ENCODE results near the gene KCNG2. TPM values are rescaled to one million over a fixed set of nuclear protein-coding genes. Genes with fewer than 3 reads are reported as not detected.
"Not testable (repeated sequence)": the region's sequence is repeated elsewhere in the genome, so short reads cannot be mapped to it uniquely, and the experiment has no call there.

KCNG2 gene
- polyA plus RNA-seq, 1 experiment: 0.38 TPM

- H3K27me3 ChIP-seq (ENCODE audit: control insufficient read depth, insufficient read depth, low read length): peaks cover 16% of the 10 kb centered on the region
- H3K27ac ChIP-seq (ENCODE audit: low read depth, low read length): no peak overlapping the region
- ChIA-PET CTCF (no interaction called here), POLR2A (no interaction called here)
- no peak overlapping the region for H3K4me3 ChIP-seq (ENCODE audit: low read depth, low read length)
- peaks cover 17% of the 10 kb centered on the region for H3K9me3 ChIP-seq (ENCODE audit: control insufficient read depth, insufficient read depth, low read length)
- TF ChIP-seq, protein P1, sequence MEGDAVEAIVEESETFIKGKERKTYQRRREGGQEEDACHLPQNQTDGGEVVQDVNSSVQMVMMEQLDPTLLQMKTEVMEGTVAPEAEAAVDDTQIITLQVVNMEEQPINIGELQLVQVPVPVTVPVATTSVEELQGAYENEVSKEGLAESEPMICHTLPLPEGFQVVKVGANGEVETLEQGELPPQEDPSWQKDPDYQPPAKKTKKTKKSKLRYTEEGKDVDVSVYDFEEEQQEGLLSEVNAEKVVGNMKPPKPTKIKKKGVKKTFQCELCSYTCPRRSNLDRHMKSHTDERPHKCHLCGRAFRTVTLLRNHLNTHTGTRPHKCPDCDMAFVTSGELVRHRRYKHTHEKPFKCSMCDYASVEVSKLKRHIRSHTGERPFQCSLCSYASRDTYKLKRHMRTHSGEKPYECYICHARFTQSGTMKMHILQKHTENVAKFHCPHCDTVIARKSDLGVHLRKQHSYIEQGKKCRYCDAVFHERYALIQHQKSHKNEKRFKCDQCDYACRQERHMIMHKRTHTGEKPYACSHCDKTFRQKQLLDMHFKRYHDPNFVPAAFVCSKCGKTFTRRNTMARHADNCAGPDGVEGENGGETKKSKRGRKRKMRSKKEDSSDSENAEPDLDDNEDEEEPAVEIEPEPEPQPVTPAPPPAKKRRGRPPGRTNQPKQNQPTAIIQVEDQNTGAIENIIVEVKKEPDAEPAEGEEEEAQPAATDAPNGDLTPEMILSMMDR (IDR thresholded peaks at IDR 0.05; ENCODE audit: low read depth, low read length): no peak
- DNase-seq (ENCODE audit: low read depth, low spot score): no peak
Measured at GRCh38 chr18:79859314-79859713, 61.6 kb downstream of the KCNG2 start.

- TF ChIP-seq, protein P1 (IDR thresholded peaks at IDR 0.05; ENCODE audit: low read depth, low read length): no peak
- Histone ChIP-seq H3K27me3 (ENCODE audit: control insufficient read depth, insufficient read depth, low read length) (peaks cover 14% of the 10 kb centered on the region), H3K27ac (ENCODE audit: low read depth, low read length) (no peak overlapping the region), H3K4me3 (ENCODE audit: low read depth, low read length) (no peak overlapping the region), H3K9me3 (ENCODE audit: control insufficient read depth, insufficient read depth, low read length) (peaks cover 17% of the 10 kb centered on the region)
- no peak for DNase-seq (ENCODE audit: low read depth, low spot score)
- POLR2A ChIA-PET: no interaction called here
- CTCF ChIA-PET: no interaction called here
Measured at GRCh38 chr18:79861687-79862086, 63.9 kb downstream of the KCNG2 start.

DNA sequence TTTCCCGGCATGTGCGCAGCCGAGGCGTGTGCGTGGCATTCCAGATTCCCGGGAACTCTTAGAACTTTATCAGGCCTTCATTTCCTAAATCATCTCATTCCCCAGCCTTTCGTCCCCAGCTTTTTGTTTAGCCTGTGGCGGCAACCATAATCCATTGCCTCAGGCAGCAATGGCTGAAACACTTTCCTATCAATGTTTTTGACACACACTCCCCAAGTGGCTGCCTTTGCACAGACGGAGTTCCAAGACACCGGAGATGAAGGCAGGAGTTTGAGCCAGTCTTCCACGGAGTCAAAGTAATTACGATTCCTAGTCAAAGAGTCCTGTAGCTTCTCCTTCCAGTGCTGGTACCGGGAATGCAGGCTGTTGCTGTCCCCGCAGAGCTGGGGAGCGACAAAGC, 64.8 kb downstream of the KCNG2 start:
- CTCF ChIA-PET: no interaction called here
- TF ChIP-seq, protein P1 (IDR thresholded peaks at IDR 0.05; ENCODE audit: low read depth, low read length): no peak
- POLR2A ChIA-PET: no interaction called here
- peaks cover 21% of the 10 kb centered on the region for H3K9me3 ChIP-seq (ENCODE audit: control insufficient read depth, insufficient read depth, low read length)
- no peak overlapping the region for H3K4me3 ChIP-seq (ENCODE audit: low read depth, low read length)
- peaks cover 14% of the 10 kb centered on the region for H3K27me3 ChIP-seq (ENCODE audit: control insufficient read depth, insufficient read depth, low read length)
- H3K27ac ChIP-seq (ENCODE audit: low read depth, low read length): no peak overlapping the region
- no peak for DNase-seq (ENCODE audit: low read depth, low spot score)

DNA sequence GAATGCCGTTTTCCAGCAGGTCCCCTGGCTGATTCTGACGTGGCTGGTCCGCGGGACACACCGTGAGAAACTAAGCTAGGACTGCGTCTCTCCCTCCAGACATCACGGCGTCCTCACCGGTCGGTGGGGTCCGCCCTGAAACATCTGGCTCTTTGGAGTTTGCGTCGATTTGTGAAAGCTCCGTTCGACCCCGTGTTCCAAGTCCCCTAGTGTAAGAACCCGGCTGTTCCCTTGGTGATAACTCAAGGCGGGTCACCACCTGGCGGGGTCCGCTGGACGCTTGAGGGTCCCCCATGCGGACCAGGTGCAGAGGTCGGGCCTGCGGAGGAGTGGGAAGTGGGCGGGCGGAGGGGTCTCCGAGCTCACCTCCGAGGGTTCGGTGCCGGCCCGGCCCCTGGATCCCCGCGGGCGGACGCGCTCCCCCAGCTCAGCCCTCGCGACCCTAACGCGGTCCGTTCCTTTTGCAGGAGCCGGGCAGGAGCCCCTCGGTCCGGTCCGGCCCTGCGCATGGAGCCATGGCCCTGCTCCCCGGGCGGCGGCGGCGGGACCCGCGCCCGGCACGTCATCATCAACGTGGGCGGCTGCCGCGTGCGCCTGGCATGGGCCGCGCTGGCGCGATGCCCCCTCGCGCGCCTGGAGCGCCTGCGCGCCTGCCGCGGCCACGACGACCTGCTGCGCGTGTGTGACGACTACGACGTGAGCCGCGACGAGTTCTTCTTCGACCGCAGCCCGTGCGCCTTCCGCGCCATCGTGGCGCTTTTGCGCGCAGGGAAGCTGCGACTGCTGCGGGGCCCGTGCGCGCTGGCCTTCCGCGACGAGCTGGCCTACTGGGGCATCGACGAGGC, 65.6 kb downstream of the KCNG2 start:
- ChIA-PET CTCF (no interaction called here), POLR2A (no interaction called here)
- peaks cover 29% of the 10 kb centered on the region for H3K9me3 ChIP-seq (ENCODE audit: control insufficient read depth, insufficient read depth, low read length)
- H3K27me3 ChIP-seq (ENCODE audit: control insufficient read depth, insufficient read depth, low read length): peaks cover 14% of the 10 kb centered on the region
- no peak overlapping the region for H3K27ac ChIP-seq (ENCODE audit: low read depth, low read length)
- H3K4me3 ChIP-seq (ENCODE audit: low read depth, low read length): no peak overlapping the region
- no peak for DNase-seq (ENCODE audit: low read depth, low spot score)
- TF ChIP-seq, protein P1 (IDR thresholded peaks at IDR 0.05; ENCODE audit: low read depth, low read length): no peak

DNA sequence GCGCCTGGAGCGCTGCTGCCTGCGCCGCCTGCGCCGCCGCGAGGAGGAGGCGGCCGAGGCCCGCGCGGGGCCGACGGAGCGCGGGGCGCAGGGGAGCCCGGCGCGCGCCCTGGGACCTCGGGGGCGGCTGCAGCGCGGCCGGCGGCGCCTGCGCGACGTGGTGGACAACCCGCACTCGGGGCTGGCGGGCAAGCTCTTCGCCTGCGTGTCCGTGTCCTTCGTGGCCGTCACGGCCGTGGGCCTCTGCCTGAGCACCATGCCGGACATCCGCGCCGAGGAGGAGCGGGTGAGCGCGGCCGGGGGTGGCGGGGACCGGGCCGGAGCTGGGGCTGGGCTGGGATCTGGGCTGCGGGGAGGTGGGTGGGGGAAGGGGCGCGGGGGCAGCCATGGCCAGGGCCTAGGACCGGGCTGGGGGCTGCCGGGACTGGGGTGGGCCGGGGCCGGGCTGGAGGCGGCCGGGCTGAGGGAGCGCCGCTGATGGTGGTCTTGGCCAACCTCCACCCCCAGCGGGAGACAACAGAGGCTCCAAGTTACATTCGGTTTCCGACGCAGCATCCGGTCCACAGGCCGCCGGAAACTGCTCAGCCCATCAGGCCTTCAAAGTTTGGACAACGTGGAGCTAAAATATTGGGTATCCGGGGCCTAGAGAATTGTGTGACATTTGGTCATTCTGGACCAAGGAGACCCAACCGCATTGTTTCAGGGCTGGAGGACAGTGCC, 66.4 kb downstream of the KCNG2 start:
- TF ChIP-seq, protein P1 (IDR thresholded peaks at IDR 0.05; ENCODE audit: low read depth, low read length): no peak
- Histone ChIP-seq H3K9me3 (ENCODE audit: control insufficient read depth, insufficient read depth, low read length) (peaks cover 37% of the 10 kb centered on the region), H3K27me3 (ENCODE audit: control insufficient read depth, insufficient read depth, low read length) (peaks cover 14% of the 10 kb centered on the region), H3K4me3 (ENCODE audit: low read depth, low read length) (no peak overlapping the region), H3K27ac (ENCODE audit: low read depth, low read length) (no peak overlapping the region)
- DNase-seq (ENCODE audit: low read depth, low spot score): no peak
- CTCF ChIA-PET: no interaction called here
- POLR2A ChIA-PET: no interaction called here

DNA sequence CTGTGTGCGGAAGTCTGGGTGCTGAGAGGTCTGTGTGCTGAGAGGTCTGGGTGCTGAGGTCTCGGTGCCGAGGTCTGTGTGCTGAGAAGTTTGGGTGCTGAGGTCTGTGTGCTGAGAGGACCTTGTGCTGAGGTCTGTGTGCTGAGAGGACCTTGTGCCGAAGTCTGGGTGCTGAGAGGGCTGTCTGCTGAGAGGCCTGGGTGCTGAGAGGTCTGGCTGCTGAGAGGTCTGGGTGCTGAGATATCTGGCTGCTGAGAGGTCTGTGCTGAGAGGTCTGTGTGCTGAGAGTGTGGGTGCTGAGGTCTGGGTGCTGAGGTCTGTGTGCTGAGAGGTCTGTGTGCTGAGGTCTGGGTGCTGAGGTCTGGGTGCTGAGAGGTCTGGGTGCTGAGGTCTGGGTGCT, 67.2 kb downstream of the KCNG2 start:
- Histone ChIP-seq H3K9me3 (ENCODE audit: control insufficient read depth, insufficient read depth, low read length) (peaks cover 44% of the 10 kb centered on the region), H3K27me3 (ENCODE audit: control insufficient read depth, insufficient read depth, low read length) (peaks cover 14% of the 10 kb centered on the region)
- POLR2A ChIA-PET; H3K27ac ChIP-seq (ENCODE audit: low read depth, low read length); CTCF ChIA-PET; H3K4me3 ChIP-seq (ENCODE audit: low read depth, low read length); DNase-seq (ENCODE audit: low read depth, low spot score): not testable (repeated sequence)

DNA sequence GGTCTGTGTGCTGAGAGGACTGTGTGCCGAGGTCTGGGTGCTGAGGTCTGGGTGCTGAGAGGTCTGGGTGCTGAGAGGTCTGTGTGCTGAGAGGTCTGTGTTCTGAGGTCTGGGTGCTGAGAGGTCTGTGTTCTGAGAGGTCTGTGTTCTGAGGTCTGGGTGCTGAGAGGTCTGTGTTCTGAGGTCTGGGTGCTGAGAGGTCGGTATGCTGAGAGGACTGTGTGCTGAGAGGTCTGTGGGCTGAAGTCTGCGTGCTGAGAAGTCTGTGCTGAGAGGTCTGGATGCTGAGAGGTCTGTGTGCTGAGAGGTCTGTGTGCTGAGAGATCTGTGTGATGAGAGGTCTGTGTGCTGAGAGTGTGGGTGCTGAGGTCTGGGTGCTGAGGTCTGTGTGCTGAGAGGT, 68.2 kb downstream of the KCNG2 start:
- H3K9me3 ChIP-seq (ENCODE audit: control insufficient read depth, insufficient read depth, low read length): peaks cover 46% of the 10 kb centered on the region
- H3K27me3 ChIP-seq (ENCODE audit: control insufficient read depth, insufficient read depth, low read length): peaks cover 13% of the 10 kb centered on the region
- H3K4me3 ChIP-seq (ENCODE audit: low read depth, low read length); H3K27ac ChIP-seq (ENCODE audit: low read depth, low read length); DNase-seq (ENCODE audit: low read depth, low spot score); POLR2A ChIA-PET; CTCF ChIA-PET: not testable (repeated sequence)

Measured in AG04450 (cell line).